ENCODE data around the gene GAL.

DNA sequence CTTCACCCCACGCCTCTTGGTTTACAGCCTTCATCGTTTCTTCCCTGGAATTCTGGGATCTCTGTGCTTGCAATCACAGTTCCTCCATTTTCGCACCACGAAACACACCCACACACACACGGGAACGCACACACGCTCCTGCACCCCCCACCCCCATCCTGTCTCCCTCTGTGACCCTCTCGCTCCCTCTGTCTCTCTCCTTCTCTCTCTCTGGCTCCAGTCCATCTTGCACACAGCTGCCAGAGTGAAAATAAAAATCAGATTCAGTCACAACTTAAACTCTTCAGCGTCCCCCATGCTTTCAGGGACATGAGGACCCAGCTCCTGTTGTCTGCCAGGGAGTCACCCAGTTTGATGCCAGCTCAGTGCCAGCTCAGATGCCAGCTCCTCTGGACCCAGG is 3.0 kb downstream of the GAL start:
- TF ChIP-seq, protein P1, sequence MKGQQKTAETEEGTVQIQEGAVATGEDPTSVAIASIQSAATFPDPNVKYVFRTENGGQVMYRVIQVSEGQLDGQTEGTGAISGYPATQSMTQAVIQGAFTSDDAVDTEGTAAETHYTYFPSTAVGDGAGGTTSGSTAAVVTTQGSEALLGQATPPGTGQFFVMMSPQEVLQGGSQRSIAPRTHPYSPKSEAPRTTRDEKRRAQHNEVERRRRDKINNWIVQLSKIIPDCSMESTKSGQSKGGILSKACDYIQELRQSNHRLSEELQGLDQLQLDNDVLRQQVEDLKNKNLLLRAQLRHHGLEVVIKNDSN (IDR thresholded peaks at IDR 0.05) = no peak
- TF ChIP-seq EP300 (IDR thresholded peaks at IDR 0.05; ENCODE audit: borderline replicate concordance) = no peak
- TF ChIP-seq TCF12 (IDR thresholded peaks at IDR 0.05; ENCODE audit: low read depth) = no peak
- TF ChIP-seq CREB1 (IDR thresholded peaks at IDR 0.05; ENCODE audit: low read depth) = no peak
- no peak for TF ChIP-seq FOXM1 (IDR thresholded peaks at IDR 0.05; ENCODE audit: borderline replicate concordance, low read depth)
- TF ChIP-seq REST (IDR thresholded peaks at IDR 0.05; ENCODE audit: low read depth) = no peak
- no peak for TF ChIP-seq MAX (IDR thresholded peaks at IDR 0.05)
- no peak for TF ChIP-seq ZBTB7A (IDR thresholded peaks at IDR 0.05; ENCODE audit: low read depth)
